HL-60 (cell line): ENCODE measurements around the gene ASTN2.

Source experiments
- POLR2AphosphoS5 ChIP-seq: IDR thresholded peaks from 2 replicates; pipeline ENCODE4 v1.6.1; 2012; ENCODE audit warnings: low read depth
- TF ChIP-seq, protein P1 (sequence below): IDR thresholded peaks from one replicate; pipeline ENCODE4 v1.5.1; 2011; ENCODE audit warnings: low read length, control low read depth, inconsistent platforms; ENCODE audit not compliant: insufficient read depth

DNA sequence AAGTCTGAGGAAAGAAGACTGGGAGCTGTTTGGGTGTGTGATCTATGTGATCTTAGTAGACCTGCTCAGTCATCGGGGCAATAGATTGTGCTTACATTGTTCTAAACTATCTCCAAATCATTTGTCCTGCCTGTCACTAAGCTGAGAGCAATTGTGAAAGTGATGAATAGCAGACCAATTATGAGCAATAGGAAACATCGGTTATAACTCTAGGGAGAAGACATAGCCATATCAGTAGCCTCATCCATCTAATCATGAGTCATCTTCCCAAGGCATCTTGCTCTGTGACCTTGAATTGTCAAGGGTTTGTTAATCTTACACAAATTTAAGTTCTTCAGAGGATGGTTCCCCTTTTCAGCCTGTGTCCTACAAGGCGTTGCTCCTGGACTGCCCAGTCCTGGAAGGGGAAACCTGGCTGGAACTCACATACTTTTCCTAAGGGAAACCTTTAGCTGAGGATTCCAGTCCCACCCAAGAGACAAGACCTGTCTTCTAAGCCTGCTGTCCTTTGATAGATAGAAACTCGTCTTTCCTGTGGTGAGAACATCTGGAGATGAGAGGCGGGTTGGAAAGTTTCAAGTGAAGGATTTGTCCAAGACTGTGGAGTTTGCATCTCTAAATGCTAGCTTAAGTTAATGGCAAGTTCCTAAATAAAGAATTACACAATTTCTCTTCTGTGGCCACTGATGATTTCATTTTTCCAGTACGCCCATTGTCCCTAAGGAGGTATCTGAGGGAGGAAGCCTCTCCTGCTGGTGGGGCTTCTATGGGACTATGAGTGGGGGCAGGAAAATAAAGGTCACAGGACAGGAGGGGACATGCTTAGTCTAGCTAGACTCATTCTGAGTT lies 781.6 kb downstream of the ASTN2 start:
- TF ChIP-seq, protein P1, sequence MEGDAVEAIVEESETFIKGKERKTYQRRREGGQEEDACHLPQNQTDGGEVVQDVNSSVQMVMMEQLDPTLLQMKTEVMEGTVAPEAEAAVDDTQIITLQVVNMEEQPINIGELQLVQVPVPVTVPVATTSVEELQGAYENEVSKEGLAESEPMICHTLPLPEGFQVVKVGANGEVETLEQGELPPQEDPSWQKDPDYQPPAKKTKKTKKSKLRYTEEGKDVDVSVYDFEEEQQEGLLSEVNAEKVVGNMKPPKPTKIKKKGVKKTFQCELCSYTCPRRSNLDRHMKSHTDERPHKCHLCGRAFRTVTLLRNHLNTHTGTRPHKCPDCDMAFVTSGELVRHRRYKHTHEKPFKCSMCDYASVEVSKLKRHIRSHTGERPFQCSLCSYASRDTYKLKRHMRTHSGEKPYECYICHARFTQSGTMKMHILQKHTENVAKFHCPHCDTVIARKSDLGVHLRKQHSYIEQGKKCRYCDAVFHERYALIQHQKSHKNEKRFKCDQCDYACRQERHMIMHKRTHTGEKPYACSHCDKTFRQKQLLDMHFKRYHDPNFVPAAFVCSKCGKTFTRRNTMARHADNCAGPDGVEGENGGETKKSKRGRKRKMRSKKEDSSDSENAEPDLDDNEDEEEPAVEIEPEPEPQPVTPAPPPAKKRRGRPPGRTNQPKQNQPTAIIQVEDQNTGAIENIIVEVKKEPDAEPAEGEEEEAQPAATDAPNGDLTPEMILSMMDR, result no peak
- TF ChIP-seq POLR2AphosphoS5, result no peak
